SU-DHL-6 (cell line): ENCODE data around the gene ACVR2B.

Experiments
- CTCF ChIP-seq: fragments of 200-600 bp; sonication (generic); IDR thresholded peaks from one replicate; pipeline ENCODE4 v1.5.1; 2017; ENCODE audit warnings: antibody characterized with exemption, mild to moderate bottlenecking, low read length, moderate library complexity; ENCODE audit not compliant: insufficient read depth, poor library complexity, severe bottlenecking
- EZH2phosphoT487 ChIP-seq: fragments of 200-600 bp; sonication (generic), shearing (Covaris generic); conservative IDR thresholded peaks from 2 replicates; pipeline ENCODE4 v1.6.1; 2018; ENCODE audit warnings: mild to moderate bottlenecking, antibody characterized with exemption, low read length, moderate library complexity, mixed read lengths

- no peak for TF ChIP-seq CTCF
- no peak for TF ChIP-seq EZH2phosphoT487
These were observed 22.6 kb downstream of the ACVR2B start for GRCh38 chr3:38476157-38476756.
